EH (cell line): Measurements from ENCODE around the gene GSTCD.
A peak's percentile ranks its signal among the peaks of the same experiment; 100 is the strongest.
"Not testable (repeated sequence)": the region's sequence is repeated elsewhere in the genome, so short reads cannot be mapped to it uniquely, and the experiment has no call there.

ENCODE experiments used
- DNase-seq: peaks from one replicate; pipeline ENCODE4 v3.0.0-alpha.2; 2015; ENCODE audit warnings: low read depth

GSTCD gene

GRCh38 chr4:105714932-105715331 is 6.3 kb downstream of the GSTCD start:
- DNase-seq = no peak

GRCh38 chr4:105715692-105716278 is 7.2 kb downstream of the GSTCD start:
- DNase-seq = peak; percentile 45

- DNase-seq = no peak
These were observed 10.6 kb downstream of the GSTCD start for GRCh38 chr4:105719204-105719603.

- DNase-seq = no peak
These were observed 17.0 kb downstream of the GSTCD start for GRCh38 chr4:105725623-105726022.

- not testable (repeated sequence) for DNase-seq
These were observed 21.3 kb downstream of the GSTCD start for GRCh38 chr4:105729895-105730294.

GRCh38 chr4:105735217-105735616 is 26.6 kb downstream of the GSTCD start:
- not testable (repeated sequence) for DNase-seq

- peak; percentile 37 for DNase-seq
These were observed 33.0 kb downstream of the GSTCD start for GRCh38 chr4:105741548-105741947.

GRCh38 chr4:105748222-105748621 is 39.6 kb downstream of the GSTCD start:
- no peak for DNase-seq

GRCh38 chr4:105751718-105752299 is 43.2 kb downstream of the GSTCD start:
- no peak for DNase-seq

GRCh38 chr4:105753361-105753760 is 44.8 kb downstream of the GSTCD start:
- no peak for DNase-seq

- DNase-seq = no peak
These were observed 46.8 kb downstream of the GSTCD start for GRCh38 chr4:105755375-105755774.

GRCh38 chr4:105758958-105759357 is 50.4 kb downstream of the GSTCD start:
- no peak for DNase-seq

- DNase-seq = peak; percentile 89
These were observed 57.3 kb downstream of the GSTCD start for GRCh38 chr4:105765690-105766407.

GRCh38 chr4:105767579-105767978 is 59.0 kb downstream of the GSTCD start:
- DNase-seq = no peak

- not testable (repeated sequence) for DNase-seq
These were observed 61.9 kb downstream of the GSTCD start for GRCh38 chr4:105770524-105770923.

- not testable (repeated sequence) for DNase-seq
These were observed 63.5 kb downstream of the GSTCD start for GRCh38 chr4:105772065-105772464.

- not testable (repeated sequence) for DNase-seq
These were observed 67.3 kb downstream of the GSTCD start for GRCh38 chr4:105775760-105776415.

GRCh38 chr4:105780176-105780575 is 71.6 kb downstream of the GSTCD start:
- peak; percentile 6 for DNase-seq

- no peak for DNase-seq
These were observed 76.2 kb downstream of the GSTCD start for GRCh38 chr4:105784761-105785160.

GRCh38 chr4:105785792-105786191 is 77.2 kb downstream of the GSTCD start:
- DNase-seq = no peak

- DNase-seq = no peak
These were observed 78.2 kb downstream of the GSTCD start for GRCh38 chr4:105786748-105787147.

GRCh38 chr4:105797225-105797624 is 88.6 kb downstream of the GSTCD start:
- DNase-seq = no peak
